ENCODE results near the gene TRAK1.

TRAK1 gene

GRCh38 chr3:42162462-42162861 lies 71.3 kb downstream of the TRAK1 start:
- no peak overlapping the region for H3K4me3 ChIP-seq (replicated peaks; ENCODE audit: low read depth, low read length)
- TF ChIP-seq, protein P1, sequence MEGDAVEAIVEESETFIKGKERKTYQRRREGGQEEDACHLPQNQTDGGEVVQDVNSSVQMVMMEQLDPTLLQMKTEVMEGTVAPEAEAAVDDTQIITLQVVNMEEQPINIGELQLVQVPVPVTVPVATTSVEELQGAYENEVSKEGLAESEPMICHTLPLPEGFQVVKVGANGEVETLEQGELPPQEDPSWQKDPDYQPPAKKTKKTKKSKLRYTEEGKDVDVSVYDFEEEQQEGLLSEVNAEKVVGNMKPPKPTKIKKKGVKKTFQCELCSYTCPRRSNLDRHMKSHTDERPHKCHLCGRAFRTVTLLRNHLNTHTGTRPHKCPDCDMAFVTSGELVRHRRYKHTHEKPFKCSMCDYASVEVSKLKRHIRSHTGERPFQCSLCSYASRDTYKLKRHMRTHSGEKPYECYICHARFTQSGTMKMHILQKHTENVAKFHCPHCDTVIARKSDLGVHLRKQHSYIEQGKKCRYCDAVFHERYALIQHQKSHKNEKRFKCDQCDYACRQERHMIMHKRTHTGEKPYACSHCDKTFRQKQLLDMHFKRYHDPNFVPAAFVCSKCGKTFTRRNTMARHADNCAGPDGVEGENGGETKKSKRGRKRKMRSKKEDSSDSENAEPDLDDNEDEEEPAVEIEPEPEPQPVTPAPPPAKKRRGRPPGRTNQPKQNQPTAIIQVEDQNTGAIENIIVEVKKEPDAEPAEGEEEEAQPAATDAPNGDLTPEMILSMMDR (IDR thresholded peaks at IDR 0.05; ENCODE audit: low read length, missing control alignments) = no peak
- no peak for DNase-seq (ENCODE audit: low read depth)

GRCh38 chr3:42163622-42164244 lies 72.6 kb downstream of the TRAK1 start:
- TF ChIP-seq, protein P1 (IDR thresholded peaks at IDR 0.05; ENCODE audit: low read length, missing control alignments) = no peak
- H3K4me3 ChIP-seq (replicated peaks; ENCODE audit: low read depth, low read length) = no peak overlapping the region
- DNase-seq (ENCODE audit: low read depth) = no peak

DNA sequence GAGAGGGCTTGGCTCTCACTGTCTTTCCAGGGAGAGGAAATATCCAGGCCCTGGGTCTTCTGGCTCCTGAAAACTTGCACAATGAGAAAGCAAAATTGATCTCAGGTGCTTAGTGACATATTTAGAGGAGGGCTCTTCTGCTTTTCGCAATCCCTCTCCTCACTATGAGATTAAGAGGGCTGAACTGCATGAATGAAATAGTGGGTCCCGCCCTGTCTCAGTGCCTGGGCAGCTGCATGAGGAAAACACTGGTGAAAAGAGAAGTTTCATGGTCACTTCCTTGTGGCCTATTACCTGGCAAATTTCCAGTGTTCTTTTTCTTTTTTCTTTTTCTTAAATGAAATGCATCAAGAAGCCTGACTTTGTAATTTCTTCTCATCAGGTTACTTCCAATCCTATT lies 73.5 kb downstream of the TRAK1 start:
- DNase-seq (ENCODE audit: low read depth) = no peak
- TF ChIP-seq, protein P1 (IDR thresholded peaks at IDR 0.05; ENCODE audit: low read length, missing control alignments) = no peak
- no peak overlapping the region for H3K4me3 ChIP-seq (replicated peaks; ENCODE audit: low read depth, low read length)

DNA sequence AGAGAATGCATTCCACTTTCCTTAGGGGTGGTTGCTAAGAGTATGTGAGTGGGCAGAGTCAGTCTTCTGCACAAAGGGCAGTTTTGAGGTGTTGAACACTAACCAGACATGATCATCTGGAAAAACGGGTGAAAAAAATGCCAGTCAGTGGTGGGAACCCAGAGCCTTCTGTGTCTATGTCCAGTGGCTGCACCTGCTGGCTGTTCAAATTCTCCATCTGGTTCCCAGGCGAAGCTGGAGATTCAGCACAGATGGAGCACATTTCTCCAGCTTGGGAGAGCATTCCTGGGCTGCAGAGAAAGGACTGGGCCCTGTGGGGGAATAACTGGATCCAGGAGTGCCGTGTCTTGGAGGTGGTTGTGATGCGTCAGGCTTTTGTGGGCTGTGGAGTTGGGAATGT lies 74.1 kb downstream of the TRAK1 start:
- no peak for DNase-seq (ENCODE audit: low read depth)

GRCh38 chr3:42166214-42166613 lies 75.1 kb downstream of the TRAK1 start:
- DNase-seq (ENCODE audit: low read depth) = no peak
- H3K4me3 ChIP-seq (replicated peaks; ENCODE audit: low read depth, low read length) = no peak overlapping the region
- TF ChIP-seq, protein P1 (IDR thresholded peaks at IDR 0.05; ENCODE audit: low read length, missing control alignments) = no peak

More for the DNA sequence above, 74.1 kb downstream of the TRAK1 start:
- no peak overlapping the region for H3K4me3 ChIP-seq (replicated peaks; ENCODE audit: low read depth, low read length)
- TF ChIP-seq, protein P1 (IDR thresholded peaks at IDR 0.05; ENCODE audit: low read length, missing control alignments) = no peak

DNA sequence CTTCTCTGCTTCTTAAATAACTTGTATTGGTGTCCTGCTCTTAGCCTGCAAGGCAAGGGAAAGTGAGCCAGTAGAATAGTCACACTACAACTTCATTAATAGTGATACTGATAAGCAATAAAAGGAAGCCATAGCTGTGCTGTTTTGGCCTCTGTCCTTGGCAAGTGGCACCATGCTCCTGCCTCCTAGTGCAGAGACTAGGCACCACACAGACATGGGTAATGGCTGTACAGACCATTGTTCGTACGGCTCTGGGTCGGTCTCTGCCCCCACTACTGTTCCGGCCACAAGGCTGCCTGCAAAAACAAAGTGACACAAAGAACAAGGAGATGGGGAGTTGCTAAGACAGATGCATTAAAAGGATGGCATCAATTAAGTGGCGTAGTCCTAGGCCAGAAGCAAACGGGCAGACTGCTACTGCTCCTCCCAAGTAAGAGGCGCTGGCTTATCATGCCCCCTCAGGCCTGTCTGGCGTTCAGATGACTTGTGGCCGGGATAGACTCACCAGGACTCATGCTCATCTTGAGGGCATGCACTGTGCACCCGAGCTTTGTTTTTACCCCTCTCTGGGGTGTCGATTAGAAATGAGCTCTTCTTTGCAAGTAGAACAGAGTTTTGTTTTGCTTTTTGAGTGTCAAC lies 75.6 kb downstream of the TRAK1 start:
- TF ChIP-seq, protein P1 (IDR thresholded peaks at IDR 0.05; ENCODE audit: low read length, missing control alignments) = no peak
- no peak overlapping the region for H3K4me3 ChIP-seq (replicated peaks; ENCODE audit: low read depth, low read length)
- DNase-seq (ENCODE audit: low read depth) = no peak

All from fibroblast of pulmonary artery (primary cell).